Measurements from ENCODE around the gene UVRAG.

GRCh38 chr11:76087749-76088148, 272.7 kb downstream of the UVRAG start:
- TF ChIP-seq CTCF (IDR thresholded peaks at IDR 0.05) (no peak), EZH2phosphoT487 (IDR thresholded peaks at IDR 0.05) (no peak), EZH2 (IDR thresholded peaks at IDR 0.05) (no peak)

Measured in neural progenitor cell (in vitro differentiated cells).